HK-2 (cell line): ENCODE results near the gene TMC6.
A peak's percentile ranks its signal among the peaks of the same experiment; 100 is the strongest.

Source experiments
- DNase-seq: peaks from one replicate; pipeline ENCODE4 v3.0.0-alpha.2; 2018; ENCODE audit not compliant: unreplicated experiment

TMC6 gene

GRCh38 chr17:78137392-78138203, 9.0 kb upstream of the TMC6 start:
- no peak for DNase-seq

- DNase-seq = no peak
Measured at GRCh38 chr17:78135858-78136500, 7.4 kb upstream of the TMC6 start.

GRCh38 chr17:78134899-78135385, 6.4 kb upstream of the TMC6 start:
- DNase-seq = no peak

- peak; percentile 56 for DNase-seq
Measured at GRCh38 chr17:78133971-78134898, 5.7 kb upstream of the TMC6 start.

GRCh38 chr17:78133179-78133951, 4.8 kb upstream of the TMC6 start:
- no peak for DNase-seq

- DNase-seq = no peak
Measured at GRCh38 chr17:78132767-78133178, 4.2 kb upstream of the TMC6 start.

GRCh38 chr17:78132084-78132676, 3.6 kb upstream of the TMC6 start:
- no peak for DNase-seq

- DNase-seq = no peak
Measured at GRCh38 chr17:78131172-78132083, 2.9 kb upstream of the TMC6 start.

- peak; percentile 37 for DNase-seq
Measured at GRCh38 chr17:78130437-78131101, 2.0 kb upstream of the TMC6 start, which contains the start of gene TMC8. Gene TMC8, plus strand, starts transcription at chr17:78130771. Its CDS starts 818 bp downstream, at chr17:78131589.

GRCh38 chr17:78130090-78130436, 1.5 kb upstream of the TMC6 start:
- DNase-seq = no peak

- DNase-seq = no peak
Measured at GRCh38 chr17:78129351-78130089, 965 bp upstream of the TMC6 start.

GRCh38 chr17:78127888-78128550, 536 bp downstream of the TMC6 start:
- DNase-seq = peak; percentile 45

- no peak for DNase-seq
Measured at GRCh38 chr17:78127239-78127887, 1.2 kb downstream of the TMC6 start.

GRCh38 chr17:78126895-78127238, 1.7 kb downstream of the TMC6 start:
- DNase-seq = no peak

- DNase-seq = no peak
Measured at GRCh38 chr17:78125976-78126894, 2.3 kb downstream of the TMC6 start.

GRCh38 chr17:78125138-78125913, 3.2 kb downstream of the TMC6 start:
- no peak for DNase-seq
